Endothelial cell (in vitro differentiated cells): ENCODE results near the gene ERCC6L2. TPM values are rescaled to one million over a fixed set of nuclear protein-coding genes. Genes with fewer than 3 reads are reported as not detected.

Experiments used
- DNase-seq: peaks from one replicate; pipeline ENCODE4 v3.0.0; 2021; ENCODE audit warnings: low spot score
- H3K27ac Mint-ChIP-seq: one replicate; pipeline ENCODE4 v1.8.0; 2021; ENCODE audit warnings: mixed read lengths, inconsistent platforms; ENCODE audit not compliant: unreplicated experiment
- H3K27me3 Mint-ChIP-seq: one replicate; pipeline ENCODE4 v1.8.0; 2021; ENCODE audit warnings: mild to moderate bottlenecking, moderate library complexity, mixed read lengths, inconsistent platforms; ENCODE audit not compliant: unreplicated experiment
- H3K36me3 Mint-ChIP-seq: one replicate; pipeline ENCODE4 v1.8.0; 2021; ENCODE audit warnings: mild to moderate bottlenecking, low read depth, mixed read lengths, inconsistent platforms; ENCODE audit not compliant: unreplicated experiment
- H3K4me1 Mint-ChIP-seq: one replicate; pipeline ENCODE4 v1.8.0; 2021; ENCODE audit warnings: mild to moderate bottlenecking, mixed read lengths, inconsistent platforms; ENCODE audit not compliant: unreplicated experiment
- H3K4me3 Mint-ChIP-seq: one replicate; pipeline ENCODE4 v1.8.0; 2021; ENCODE audit warnings: mild to moderate bottlenecking, mixed read lengths, inconsistent platforms; ENCODE audit not compliant: unreplicated experiment
- H3K9me3 Mint-ChIP-seq: one replicate; pipeline ENCODE4 v1.8.0; 2021; ENCODE audit warnings: mixed read lengths, inconsistent platforms; ENCODE audit not compliant: unreplicated experiment
- total RNA-seq: library from RNA; stranded (reverse); fragmentation: NEBNext Ultra II Directional; extraction: Animal tissue kit (Norgen Biotek cat#: 25700); gene quantifications from one replicate; pipeline ENCODE4 v1.2.1, GENCODE V29; 2021; ENCODE audit not compliant: unreplicated experiment
- TF ChIP-seq, protein P1 (sequence below): fragments of 200-600 bp; sonication (generic); IDR thresholded peaks from one replicate; pipeline ENCODE4 v1.5.0; 2021; ENCODE audit warnings: antibody characterized with exemption; ENCODE audit not compliant: unreplicated experiment

ERCC6L2 gene
- total RNA-seq, 1 donor from 2014 or later = 40.5 TPM

DNA sequence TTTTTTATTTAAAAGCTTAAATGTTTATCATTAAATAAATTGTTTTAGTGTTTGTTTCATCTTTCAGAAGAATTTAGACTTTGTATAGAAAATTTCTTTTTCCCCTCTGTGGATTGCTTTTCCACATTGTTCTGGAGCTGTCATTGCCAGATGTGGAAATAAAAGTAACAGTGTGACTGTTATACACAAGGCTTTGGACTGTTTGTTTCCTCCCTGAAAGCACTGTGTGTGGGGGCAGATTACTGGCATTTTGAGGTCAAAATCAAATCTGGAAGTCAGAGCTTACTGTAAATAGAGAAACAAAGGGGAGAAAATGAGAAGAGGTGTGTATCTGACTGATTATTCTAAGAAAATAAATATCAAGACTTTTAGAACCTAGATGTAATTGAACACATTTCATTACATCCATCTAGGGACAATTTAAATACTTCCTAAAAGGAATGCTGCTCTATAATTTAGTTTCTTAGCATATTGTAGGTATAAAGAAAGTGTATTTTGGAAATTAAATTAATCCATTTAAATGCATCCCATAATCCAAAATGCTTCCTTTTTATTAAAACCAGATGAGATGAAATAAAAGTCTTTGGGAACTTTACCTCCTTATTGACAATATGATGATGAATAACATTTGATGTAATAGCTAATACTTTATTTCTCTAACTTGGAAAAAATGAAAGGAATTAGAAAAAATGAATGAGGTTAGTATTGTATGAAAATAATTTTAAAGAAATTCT is 51.9 kb downstream of the ERCC6L2 start:
- no peak for DNase-seq
- no peaks in the 10 kb centered on the region for H3K4me1 Mint-ChIP-seq
- H3K36me3 Mint-ChIP-seq = peaks cover 8% of the 10 kb centered on the region
- H3K4me3 Mint-ChIP-seq = no peak overlapping the region
- H3K9me3 Mint-ChIP-seq = no peaks in the 10 kb centered on the region
- no peak overlapping the region for H3K27ac Mint-ChIP-seq
- H3K27me3 Mint-ChIP-seq = no peaks in the 10 kb centered on the region
- TF ChIP-seq, protein P1, sequence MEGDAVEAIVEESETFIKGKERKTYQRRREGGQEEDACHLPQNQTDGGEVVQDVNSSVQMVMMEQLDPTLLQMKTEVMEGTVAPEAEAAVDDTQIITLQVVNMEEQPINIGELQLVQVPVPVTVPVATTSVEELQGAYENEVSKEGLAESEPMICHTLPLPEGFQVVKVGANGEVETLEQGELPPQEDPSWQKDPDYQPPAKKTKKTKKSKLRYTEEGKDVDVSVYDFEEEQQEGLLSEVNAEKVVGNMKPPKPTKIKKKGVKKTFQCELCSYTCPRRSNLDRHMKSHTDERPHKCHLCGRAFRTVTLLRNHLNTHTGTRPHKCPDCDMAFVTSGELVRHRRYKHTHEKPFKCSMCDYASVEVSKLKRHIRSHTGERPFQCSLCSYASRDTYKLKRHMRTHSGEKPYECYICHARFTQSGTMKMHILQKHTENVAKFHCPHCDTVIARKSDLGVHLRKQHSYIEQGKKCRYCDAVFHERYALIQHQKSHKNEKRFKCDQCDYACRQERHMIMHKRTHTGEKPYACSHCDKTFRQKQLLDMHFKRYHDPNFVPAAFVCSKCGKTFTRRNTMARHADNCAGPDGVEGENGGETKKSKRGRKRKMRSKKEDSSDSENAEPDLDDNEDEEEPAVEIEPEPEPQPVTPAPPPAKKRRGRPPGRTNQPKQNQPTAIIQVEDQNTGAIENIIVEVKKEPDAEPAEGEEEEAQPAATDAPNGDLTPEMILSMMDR = no peak

DNA sequence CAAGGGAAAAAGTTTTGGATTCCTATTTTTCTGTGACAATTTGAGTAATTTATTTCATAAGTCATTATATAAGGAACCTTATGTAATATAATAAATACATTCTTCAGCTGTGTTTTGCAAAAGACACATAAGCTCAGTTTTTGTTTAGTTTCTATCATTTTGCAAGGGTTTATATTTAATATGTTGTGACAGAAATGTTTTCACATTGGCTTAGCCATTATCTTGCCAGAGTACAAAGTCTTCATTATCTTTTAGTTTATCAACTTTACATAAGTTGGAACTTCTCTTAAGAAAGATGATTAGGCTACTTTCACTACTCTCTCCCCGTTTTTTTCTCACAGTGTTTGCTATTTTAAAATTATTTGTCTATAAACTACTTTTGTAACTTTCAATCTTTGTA is 54.8 kb downstream of the ERCC6L2 start:
- Mint-ChIP-seq H3K4me3 (no peak overlapping the region), H3K4me1 (no peaks in the 10 kb centered on the region), H3K9me3 (no peaks in the 10 kb centered on the region), H3K27ac (no peak overlapping the region), H3K27me3 (no peaks in the 10 kb centered on the region), H3K36me3 (peaks cover 3% of the 10 kb centered on the region)
- TF ChIP-seq, protein P1 = no peak
- no peak for DNase-seq

DNA sequence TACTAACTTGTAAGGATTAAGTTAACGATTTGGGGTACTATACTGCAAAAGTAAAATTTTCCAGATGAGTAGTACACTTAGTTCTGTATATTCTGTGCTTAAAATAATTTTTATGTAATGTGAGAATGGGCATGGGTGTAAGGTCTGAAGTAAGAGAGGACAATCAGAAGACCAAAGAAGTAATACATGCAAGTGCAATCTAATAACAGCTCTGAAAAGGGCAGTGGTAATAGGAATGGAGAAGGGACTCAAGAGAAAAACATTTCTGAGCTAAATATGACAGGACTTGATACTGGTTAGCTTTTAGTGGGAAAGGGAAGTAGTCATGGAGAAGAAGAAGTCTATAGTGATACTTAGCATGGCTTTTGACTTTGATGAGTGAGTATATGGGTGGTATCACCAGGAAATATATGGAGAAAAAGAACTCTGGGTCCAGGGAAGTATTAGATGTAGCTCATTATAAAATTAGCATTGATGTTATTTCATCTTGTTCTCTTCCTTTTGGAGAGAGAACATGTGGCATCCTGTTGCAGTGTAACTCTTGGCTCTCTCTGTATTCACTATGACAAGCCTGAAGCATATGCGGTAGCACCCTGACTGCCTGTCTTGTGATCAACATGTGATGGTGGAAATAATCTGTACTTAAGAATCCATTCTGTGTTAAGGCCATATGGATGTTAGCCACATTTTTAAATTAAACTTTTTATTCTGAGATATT is 60.5 kb downstream of the ERCC6L2 start:
- Mint-ChIP-seq H3K27me3 (no peaks in the 10 kb centered on the region), H3K27ac (no peak overlapping the region), H3K36me3 (peaks cover 16% of the 10 kb centered on the region), H3K9me3 (no peaks in the 10 kb centered on the region), H3K4me3 (no peak overlapping the region), H3K4me1 (no peaks in the 10 kb centered on the region)
- no peak for DNase-seq
- TF ChIP-seq, protein P1 = no peak

DNA sequence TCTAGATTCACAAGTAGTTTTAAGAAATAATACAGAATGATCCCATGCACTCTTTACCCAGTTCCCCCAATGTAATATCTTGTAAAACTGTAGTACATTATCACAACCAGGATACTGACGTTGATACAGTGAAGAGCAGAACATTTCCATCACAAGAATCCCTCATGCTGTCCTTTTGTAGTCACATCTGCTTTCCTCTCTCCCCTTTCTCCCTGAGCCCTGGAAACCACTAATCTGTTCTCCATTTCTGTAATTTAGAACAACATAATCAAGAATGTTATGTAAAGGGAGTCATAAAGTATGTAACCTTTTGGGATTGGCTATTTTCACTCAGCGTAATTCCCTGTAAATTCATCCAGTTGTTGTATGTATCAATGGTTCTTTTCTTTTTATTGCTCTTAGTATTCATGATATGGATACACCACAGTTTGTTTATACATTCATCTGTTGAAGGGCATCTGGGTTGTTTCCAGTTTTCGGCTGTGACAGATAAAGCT is 61.1 kb downstream of the ERCC6L2 start:
- Mint-ChIP-seq H3K4me1 (no peaks in the 10 kb centered on the region), H3K27me3 (no peaks in the 10 kb centered on the region), H3K4me3 (no peak overlapping the region), H3K27ac (no peak overlapping the region), H3K9me3 (no peaks in the 10 kb centered on the region), H3K36me3 (peaks cover 18% of the 10 kb centered on the region)
- TF ChIP-seq, protein P1 = no peak
- no peak for DNase-seq

DNA sequence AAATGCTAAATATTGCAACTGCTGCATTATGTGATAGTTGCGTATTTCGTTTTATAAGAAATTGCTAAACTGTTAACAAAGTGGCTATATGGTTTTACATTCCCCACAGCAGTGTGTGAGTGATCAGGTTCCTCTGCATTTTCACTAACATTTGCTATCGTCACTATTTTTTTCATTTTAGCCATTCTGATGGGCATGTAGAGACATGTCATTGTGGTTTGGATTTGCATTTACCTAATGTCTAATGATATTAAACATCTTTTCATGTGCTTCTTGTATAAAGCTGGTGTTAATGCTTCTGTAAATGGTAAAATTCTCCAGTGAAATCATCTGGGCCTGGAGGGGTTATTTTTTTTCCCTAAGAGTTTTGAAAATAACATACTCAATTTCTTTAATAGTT is 61.6 kb downstream of the ERCC6L2 start:
- Mint-ChIP-seq H3K27ac (no peak overlapping the region), H3K36me3 (peaks cover 23% of the 10 kb centered on the region)

More for the DNA sequence above, 61.6 kb downstream of the ERCC6L2 start:
- H3K4me3 Mint-ChIP-seq = no peak overlapping the region
- no peaks in the 10 kb centered on the region for H3K27me3 Mint-ChIP-seq
- DNase-seq = no peak
- no peaks in the 10 kb centered on the region for H3K9me3 Mint-ChIP-seq
- H3K4me1 Mint-ChIP-seq = no peaks in the 10 kb centered on the region
- TF ChIP-seq, protein P1 = no peak
